Activated B cell treated with CpG ODN at 0.5 μM for 24 hours (primary cell): ENCODE results near the gene PHLPP1. TPM values are rescaled to one million over a fixed set of nuclear protein-coding genes. Genes with fewer than 3 reads are reported as not detected.

ENCODE experiments used
- ATAC-seq: fragments of 200-7000 bp; cut with Tn5 transposase; one replicate; pipeline ENCODE4 v1.10.0; 2021; ENCODE audit warnings: low read depth, mild to moderate bottlenecking, moderate library complexity
- CTCF ChIA-PET: fragments of 350-600 bp; sonication (Branson Sonifier 250); formaldehyde crosslinking; loops from one replicate; lab custom pipeline; 2021; ENCODE audit warnings: antibody characterized with exemption; lab: Charles Lee
- POLR2A ChIA-PET: fragments of 350-600 bp; sonication (Branson Sonifier 250); formaldehyde crosslinking; loops from one replicate; lab custom pipeline; 2021; ENCODE audit warnings: antibody characterized with exemption; lab: Charles Lee
- DNase-seq: peaks from one replicate; pipeline ENCODE4 v3.0.0; 2022
- H3K27ac Mint-ChIP-seq: one replicate; pipeline ENCODE4 v1.8.0; 2020; ENCODE audit warnings: mixed read lengths
- H3K27me3 Mint-ChIP-seq: one replicate; pipeline ENCODE4 v1.8.0; 2021; ENCODE audit warnings: mixed read lengths
- H3K36me3 Mint-ChIP-seq: one replicate; pipeline ENCODE4 v1.8.0; 2021; ENCODE audit warnings: low read depth, mixed read lengths
- H3K4me1 Mint-ChIP-seq: one replicate; pipeline ENCODE4 v1.8.0; 2021; ENCODE audit warnings: mixed read lengths
- H3K4me3 Mint-ChIP-seq: one replicate; pipeline ENCODE4 v1.8.0; 2020; ENCODE audit warnings: mild to moderate bottlenecking, mixed read lengths
- H3K9me3 Mint-ChIP-seq: one replicate; pipeline ENCODE4 v1.8.0; 2020; ENCODE audit warnings: mixed read lengths
- intact Hi-C: fragments of 100-400 bp; cut with micrococcal nuclease; formaldehyde crosslinking; loops from one replicate; pipeline ENCODE4 v1.15.1; 2024
- total RNA-seq: library from RNA; stranded (reverse); gene quantifications from 2 replicates; pipeline ENCODE4 v1.2.3, GENCODE V29; 2022
- TF ChIP-seq, protein P1 (sequence below): fragments of 200-600 bp; IDR thresholded peaks from one replicate; pipeline ENCODE4 v1.8.0; 2022; ENCODE audit warnings: antibody characterized with exemption, mild to moderate bottlenecking

The PHLPP1 gene
- total RNA-seq, 1 donor from 2014 or later, result 16.1 TPM

DNA sequence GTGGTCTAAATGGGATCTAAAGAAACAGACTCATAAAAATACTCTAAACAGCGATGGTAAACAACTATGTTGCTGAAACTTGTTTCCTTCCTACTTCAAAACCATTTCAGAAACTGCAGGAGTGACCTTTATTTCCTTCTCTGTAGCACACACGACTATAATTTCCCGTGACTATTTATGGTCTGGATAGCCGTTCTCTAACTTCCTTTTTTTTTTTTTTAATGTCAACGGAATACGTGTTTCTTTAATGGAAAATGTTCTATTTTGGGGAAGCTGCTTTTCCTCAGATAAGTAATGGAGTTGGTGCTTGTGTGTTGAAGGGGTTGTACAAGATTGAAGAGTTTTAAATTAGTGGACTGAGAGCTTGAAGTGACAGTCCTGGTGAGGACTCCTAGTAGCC, 224.1 kb downstream of the PHLPP1 start:
- CTCF ChIA-PET, result interaction anchor here (0.7 kb wide), 1 partner anchor 224 kb away, joined by 3 read pairs; the partner anchor contains the start of gene PHLPP1
- Mint-ChIP-seq H3K4me3 (peak overlapping the region; percentile 38), H3K36me3 (peaks cover 11% of the 10 kb centered on the region), H3K9me3 (no peaks in the 10 kb centered on the region), H3K27ac (peak overlapping the region; percentile 76), H3K27me3 (no peaks in the 10 kb centered on the region), H3K4me1 (peaks cover 25% of the 10 kb centered on the region)
- POLR2A ChIA-PET, result no interaction called here
- ATAC-seq (no peak), DNase-seq (no peak)
- intact Hi-C loops, result no loop called here
- TF ChIP-seq, protein P1, sequence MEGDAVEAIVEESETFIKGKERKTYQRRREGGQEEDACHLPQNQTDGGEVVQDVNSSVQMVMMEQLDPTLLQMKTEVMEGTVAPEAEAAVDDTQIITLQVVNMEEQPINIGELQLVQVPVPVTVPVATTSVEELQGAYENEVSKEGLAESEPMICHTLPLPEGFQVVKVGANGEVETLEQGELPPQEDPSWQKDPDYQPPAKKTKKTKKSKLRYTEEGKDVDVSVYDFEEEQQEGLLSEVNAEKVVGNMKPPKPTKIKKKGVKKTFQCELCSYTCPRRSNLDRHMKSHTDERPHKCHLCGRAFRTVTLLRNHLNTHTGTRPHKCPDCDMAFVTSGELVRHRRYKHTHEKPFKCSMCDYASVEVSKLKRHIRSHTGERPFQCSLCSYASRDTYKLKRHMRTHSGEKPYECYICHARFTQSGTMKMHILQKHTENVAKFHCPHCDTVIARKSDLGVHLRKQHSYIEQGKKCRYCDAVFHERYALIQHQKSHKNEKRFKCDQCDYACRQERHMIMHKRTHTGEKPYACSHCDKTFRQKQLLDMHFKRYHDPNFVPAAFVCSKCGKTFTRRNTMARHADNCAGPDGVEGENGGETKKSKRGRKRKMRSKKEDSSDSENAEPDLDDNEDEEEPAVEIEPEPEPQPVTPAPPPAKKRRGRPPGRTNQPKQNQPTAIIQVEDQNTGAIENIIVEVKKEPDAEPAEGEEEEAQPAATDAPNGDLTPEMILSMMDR, result no peak

DNA sequence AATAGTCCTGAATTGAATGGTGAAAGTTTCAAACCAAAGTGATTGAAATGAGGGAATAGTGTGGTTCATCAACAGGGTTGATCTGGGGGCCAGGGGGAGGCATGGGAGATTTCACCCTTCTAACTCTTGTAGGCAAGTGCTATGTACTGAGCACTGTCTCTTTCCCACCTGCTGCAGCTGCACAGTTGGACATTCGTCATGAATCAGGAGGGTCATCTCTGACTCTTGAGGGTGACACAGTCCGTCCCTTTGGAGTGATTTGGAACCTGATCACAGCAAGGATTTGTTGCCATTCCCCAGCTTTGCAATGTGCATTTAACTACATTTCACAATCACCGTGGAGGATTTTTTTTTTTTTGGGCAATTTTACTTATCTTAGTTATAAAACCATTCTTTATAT, 224.6 kb downstream of the PHLPP1 start:
- intact Hi-C loops, result no loop called here
- H3K9me3 Mint-ChIP-seq, result no peaks in the 10 kb centered on the region
- no peaks in the 10 kb centered on the region for H3K27me3 Mint-ChIP-seq
- H3K4me3 Mint-ChIP-seq, result no peak overlapping the region
- TF ChIP-seq, protein P1, result no peak
- CTCF ChIA-PET, result no interaction called here
- peaks cover 25% of the 10 kb centered on the region for H3K4me1 Mint-ChIP-seq
- POLR2A ChIA-PET, result no interaction called here
- ATAC-seq (no peak), DNase-seq (no peak)
- H3K27ac Mint-ChIP-seq, result no peak overlapping the region
- peaks cover 13% of the 10 kb centered on the region for H3K36me3 Mint-ChIP-seq

DNA sequence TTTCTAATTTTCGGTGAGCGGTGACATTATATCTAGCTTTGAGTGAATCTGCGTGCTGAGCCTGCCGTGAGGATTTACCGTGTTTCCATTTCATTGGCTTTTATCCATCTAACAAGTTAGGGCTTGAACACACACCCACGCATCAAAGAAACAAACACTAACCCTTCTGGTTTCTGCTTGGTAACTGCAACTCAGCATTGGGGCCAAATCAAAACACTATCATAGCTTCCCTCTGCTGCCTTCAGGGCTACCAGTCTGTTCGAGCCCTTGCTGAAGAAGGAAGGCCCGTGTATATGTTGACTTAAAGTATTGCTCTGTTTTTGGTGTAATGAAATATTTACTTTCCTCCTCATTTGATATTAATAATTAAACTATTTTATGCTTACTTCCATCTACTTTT, 227.2 kb downstream of the PHLPP1 start:
- ATAC-seq (no peak), DNase-seq (no peak)
- H3K9me3 Mint-ChIP-seq, result no peaks in the 10 kb centered on the region
- H3K4me3 Mint-ChIP-seq, result no peak overlapping the region
- TF ChIP-seq, protein P1, result no peak
- H3K4me1 Mint-ChIP-seq, result peaks cover 22% of the 10 kb centered on the region
- H3K27ac Mint-ChIP-seq, result no peak overlapping the region
- H3K27me3 Mint-ChIP-seq, result no peaks in the 10 kb centered on the region
- ChIA-PET POLR2A (interaction anchor here (0.5 kb wide), 1 partner anchor 421 kb away, joined by 6 read pairs; no protein-coding TSS in a partner anchor), CTCF (no interaction called here)
- H3K36me3 Mint-ChIP-seq, result peaks cover 29% of the 10 kb centered on the region
- intact Hi-C loops, result no loop called here

DNA sequence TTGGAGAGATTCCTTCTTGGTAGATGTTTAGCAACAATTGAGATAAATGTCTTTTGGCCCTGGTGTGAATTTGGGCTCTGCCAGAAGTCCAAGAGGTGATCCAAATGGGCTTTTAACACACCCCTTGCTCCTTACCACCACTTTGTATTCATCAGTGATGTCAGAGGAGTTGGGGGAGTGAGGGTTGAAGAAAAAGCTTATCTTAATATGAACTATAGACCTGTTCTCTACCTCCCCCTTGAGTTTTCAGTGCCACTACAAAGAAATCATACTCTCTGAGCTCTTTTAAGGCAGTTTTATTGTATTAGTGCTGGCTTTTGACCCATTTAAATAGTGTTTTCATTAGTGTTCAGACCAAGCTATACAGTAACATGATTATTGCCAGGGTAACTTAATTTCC, 229.1 kb downstream of the PHLPP1 start:
- POLR2A ChIA-PET, result interaction anchor here (1.1 kb wide), 1 partner anchor 230 kb away, joined by 3 read pairs; the partner anchor contains the start of gene PHLPP1
- no peaks in the 10 kb centered on the region for H3K9me3 Mint-ChIP-seq
- CTCF ChIA-PET, result interaction anchor here (1.6 kb wide), 1 partner anchor 229 kb away, joined by 9 read pairs; the partner anchor contains the start of gene PHLPP1
- TF ChIP-seq, protein P1, result no peak
- H3K4me1 Mint-ChIP-seq, result peaks cover 5% of the 10 kb centered on the region
- ATAC-seq (peak; percentile 40), DNase-seq (no peak)
- intact Hi-C loops, result loop anchor here (1.0 kb wide), 1 partner anchor 230 kb away; no protein-coding TSS in a partner anchor
- no peak overlapping the region for H3K27ac Mint-ChIP-seq
- no peaks in the 10 kb centered on the region for H3K27me3 Mint-ChIP-seq
- no peak overlapping the region for H3K4me3 Mint-ChIP-seq
- H3K36me3 Mint-ChIP-seq, result peaks cover 34% of the 10 kb centered on the region

DNA sequence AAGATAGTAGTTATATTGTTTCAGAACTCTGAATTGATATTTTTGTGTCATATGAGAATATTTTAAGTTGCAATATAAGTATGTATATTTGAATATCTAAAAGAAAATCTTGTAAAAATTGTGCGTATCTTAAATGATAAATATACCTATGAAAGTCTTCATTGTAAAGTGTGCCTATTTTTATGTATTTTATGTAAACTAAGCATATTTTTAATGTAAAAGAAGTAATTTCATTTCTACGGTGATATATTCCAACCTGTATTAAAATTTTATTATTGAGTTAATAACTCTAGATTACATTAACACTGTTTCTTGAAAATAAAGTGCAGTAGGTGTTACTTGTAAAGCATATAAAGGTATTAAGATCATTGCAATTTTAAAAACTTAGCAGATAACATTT, 233.4 kb downstream of the PHLPP1 start:
- intact Hi-C loops, result no loop called here
- H3K4me3 Mint-ChIP-seq, result no peak overlapping the region
- ChIA-PET POLR2A (no interaction called here), CTCF (no interaction called here)
- no peaks in the 10 kb centered on the region for H3K9me3 Mint-ChIP-seq
- H3K27ac Mint-ChIP-seq, result no peak overlapping the region
- DNase-seq (no peak), ATAC-seq (no peak)
- H3K36me3 Mint-ChIP-seq, result peaks cover 27% of the 10 kb centered on the region
- no peaks in the 10 kb centered on the region for H3K4me1 Mint-ChIP-seq
- no peaks in the 10 kb centered on the region for H3K27me3 Mint-ChIP-seq
- TF ChIP-seq, protein P1, result no peak
